HG03280 (cell line): ENCODE results near the gene WNT9B.

ENCODE experiments used
- ATAC-seq: cut with Tn5 transposase; IDR thresholded peaks from one replicate; pipeline ENCODE4 v1.9.1; 2021; ENCODE audit warnings: mild to moderate bottlenecking, moderate library complexity; ENCODE audit not compliant: unreplicated experiment

WNT9B gene

DNA sequence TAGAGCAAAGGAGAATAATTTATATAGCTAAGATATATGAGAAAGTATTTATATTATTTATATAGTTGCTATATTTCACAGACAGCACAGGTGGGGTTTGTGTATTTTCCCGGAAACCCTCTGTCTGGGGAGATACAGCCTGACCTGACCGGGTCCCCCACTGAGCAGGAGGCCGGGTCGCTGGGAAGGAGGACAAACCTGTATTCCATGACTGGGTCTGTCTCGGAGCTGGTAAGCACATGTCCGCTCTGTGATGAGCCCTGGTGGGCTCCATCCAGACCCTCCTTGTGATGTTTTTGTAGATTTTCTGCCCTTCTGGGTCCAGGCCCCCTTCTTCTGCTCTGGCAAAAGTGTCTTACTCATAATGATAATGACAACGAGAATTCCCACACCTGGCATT, 27.7 kb downstream of the WNT9B start:
- ATAC-seq = no peak

DNA sequence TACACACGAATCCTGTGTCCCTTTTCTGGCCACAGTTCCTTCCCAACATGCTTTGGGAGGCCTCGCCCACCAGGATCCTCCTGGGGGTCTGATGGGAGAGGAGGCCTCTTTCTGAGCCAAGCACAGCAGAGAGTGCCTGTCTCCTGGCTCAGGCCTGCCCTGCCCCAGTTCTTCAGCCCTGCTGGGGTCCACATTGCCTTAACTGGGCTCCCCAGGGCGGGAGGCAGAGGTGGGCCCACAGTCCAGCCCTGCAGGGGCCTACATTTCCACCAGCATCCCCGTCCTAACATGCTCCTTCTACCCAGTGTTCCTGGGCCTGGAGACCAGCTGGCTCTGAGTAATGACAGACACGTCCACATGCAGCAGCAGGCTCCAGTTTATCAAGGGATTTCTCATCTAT, 29.6 kb downstream of the WNT9B start:
- ATAC-seq = no peak

DNA sequence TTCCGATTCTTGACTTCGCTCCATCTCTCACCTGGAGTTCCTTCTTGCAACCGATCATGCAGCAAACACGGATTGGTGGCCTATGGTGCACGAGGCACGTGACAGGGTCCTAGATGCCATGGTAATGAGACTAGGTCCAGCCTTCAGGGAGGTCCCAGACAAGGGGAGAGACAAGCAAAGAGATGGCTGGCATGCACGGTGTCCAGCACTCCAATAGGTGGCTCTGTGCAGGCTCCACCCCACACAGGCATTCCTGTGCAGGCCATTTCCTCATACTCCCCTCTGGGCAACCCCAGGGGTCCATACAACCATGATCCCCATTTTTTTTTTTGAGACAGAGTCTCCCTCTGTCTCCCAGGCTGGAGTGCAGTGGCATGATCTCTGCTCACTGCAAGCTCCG, 31.3 kb downstream of the WNT9B start:
- no peak for ATAC-seq

DNA sequence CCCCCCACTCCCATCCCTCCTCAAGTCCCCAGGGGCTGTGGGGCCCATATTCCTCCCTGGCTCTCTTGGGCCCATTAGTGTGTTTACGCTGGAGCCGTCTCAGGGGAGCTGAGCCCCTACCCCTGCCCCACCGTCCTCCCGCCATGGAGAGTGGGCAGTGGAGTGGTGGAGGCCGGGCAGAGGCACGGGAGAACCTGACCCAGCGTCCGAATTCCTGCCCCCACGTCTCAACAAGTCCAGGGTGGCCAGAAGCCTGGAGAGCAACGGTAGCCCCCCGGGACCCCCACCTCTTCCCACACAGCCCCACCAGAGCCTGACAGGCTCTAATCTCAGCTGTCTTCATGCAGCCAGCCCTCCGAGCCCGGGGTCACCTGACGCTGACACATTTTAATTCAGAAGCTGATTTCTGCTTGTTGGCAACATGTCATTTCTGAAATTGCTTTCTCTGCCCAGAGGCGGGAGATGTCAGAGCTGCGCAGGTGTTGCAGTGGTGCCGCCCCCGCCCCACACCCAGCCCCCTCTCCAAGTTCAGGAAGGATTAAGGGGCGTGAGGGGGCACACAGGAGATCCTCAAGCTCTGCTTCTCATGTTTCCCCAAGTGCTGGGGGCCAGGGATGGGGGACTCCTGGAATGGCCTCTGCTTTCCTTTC, 32.6 kb downstream of the WNT9B start:
- no peak for ATAC-seq

DNA sequence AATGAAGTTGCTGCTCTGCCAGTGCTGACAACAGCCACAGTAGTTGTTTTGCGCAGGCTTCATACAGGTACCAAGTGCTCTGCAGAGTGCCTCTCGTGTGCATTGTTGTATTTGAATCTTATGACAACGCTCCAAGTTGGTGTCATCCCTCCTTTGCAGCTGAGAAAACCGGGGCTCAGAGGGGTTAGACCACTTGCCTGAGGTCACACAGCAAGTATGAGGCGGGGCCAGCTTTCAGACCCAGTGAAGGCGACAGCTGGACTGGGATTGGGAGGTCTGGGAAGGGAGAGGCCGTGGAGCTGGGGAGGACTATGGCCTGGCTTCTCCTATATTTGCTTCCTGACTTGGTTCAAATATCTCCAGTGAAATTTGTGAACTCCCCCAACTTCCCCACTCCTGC, 33.2 kb downstream of the WNT9B start:
- ATAC-seq = no peak

DNA sequence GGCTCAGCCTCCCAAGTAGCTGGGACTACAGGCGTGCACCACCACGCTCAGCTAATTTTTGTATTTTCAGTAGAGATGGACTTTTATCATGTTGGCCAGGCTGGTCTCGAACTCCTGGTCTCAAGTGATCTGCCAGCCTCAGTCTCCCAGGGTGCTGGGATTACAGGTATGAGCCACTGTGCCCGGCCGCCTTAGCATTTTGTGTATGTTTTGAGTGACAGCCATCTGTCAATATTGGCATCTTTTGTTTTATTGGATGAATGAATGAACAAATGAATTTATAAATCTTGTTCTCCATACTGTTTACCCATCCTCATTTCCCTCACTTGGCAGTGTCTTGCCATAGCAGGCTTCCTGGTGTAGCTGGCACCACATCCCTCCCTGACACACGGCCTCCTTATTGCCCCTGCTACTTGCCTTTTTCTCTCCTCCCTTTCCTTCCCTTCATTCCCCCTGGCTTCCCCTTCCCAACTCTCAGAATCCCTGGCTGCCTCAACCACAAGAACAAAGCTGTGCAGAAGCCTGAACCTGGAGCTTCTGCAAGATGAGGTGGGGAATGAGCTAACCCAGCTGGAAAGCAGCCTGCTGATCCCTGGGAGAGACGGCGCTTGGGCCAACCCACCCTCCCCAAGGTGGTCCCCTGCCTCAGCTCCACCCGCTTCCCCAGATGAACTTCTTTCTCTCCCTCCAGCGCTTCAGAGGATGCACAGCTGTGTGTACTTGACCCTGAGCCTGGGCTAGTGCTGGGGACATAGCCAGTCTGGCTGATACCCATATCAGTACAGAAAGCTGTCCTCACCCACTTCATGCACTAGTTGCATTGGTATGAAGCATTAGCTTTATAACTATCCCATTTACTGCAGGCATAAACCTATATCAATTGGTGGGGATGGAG, 34.3 kb downstream of the WNT9B start:
- ATAC-seq = no peak

DNA sequence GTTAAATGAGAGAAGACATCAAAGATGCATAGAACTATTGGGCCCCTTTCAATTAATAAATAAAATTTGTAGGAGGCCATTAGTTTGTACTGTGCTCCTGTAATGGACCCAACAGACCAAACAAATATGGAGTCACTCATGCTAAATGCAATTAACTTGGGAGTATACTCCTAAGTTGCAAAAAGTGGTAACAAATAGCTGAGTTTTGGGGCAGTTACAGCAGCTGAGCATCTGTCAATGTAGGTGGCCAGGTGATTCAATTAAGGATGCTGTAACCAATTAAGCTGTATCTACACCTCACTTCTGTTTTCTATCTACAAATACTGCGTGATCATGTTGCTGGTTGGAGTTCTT, 34.9 kb downstream of the WNT9B start:
- ATAC-seq = no peak

DNA sequence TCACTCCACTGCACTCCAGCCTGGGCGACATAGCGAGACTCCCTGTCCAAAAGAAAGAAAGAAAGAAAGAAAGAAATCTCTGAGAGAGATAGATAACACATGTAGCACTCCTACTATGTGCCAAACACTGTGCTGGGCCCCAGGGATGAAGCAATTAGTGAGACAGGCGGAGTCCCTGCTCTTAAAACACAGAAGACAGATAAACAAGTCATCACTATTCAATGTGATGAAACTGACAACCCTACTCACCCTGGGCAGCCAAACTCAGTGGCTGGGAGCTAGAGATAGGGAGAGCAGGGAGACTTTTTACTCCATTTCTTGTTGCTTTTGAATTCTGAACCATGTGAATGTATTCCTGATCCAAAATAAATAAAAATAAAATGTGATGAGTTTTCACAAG, 36.3 kb downstream of the WNT9B start:
- no peak for ATAC-seq

DNA sequence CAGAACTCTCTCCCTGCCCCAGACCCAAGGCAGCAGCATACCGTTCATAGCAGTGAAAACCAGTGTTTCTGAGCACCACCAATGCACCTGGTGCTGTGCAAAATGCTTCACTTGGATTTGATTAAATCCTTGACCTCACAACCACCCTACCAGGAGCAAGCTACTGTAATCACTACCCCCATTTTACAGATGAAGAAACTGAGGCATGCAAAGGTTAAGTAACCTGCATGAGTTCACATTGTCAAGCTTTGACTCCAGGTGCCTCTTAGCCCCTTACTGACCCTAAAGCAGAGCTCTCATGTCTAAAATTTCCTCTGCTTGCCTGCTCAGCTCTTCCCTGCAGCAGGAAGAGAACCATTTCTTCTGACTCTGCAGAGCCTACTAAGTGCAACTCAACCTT, 37.3 kb downstream of the WNT9B start:
- ATAC-seq = no peak

DNA sequence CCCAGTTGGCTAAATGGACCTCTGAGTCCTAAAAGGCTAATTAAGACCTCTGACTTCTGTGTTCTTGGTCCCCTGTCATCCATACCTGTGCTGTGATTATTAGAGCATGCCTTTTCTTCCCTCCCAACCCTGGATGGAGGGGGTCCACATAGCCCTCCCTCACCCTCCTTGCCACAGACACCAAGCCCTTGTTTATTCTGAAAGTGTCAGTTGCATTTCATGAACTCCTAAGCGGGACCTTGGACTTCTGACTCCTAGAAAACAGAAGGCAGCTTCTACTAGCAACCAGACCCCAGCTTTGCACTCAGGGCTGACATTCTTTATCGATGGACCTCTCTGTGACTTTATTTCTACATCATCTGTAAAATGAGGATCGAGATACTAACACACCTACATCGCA, 38.1 kb downstream of the WNT9B start:
- no peak for ATAC-seq

DNA sequence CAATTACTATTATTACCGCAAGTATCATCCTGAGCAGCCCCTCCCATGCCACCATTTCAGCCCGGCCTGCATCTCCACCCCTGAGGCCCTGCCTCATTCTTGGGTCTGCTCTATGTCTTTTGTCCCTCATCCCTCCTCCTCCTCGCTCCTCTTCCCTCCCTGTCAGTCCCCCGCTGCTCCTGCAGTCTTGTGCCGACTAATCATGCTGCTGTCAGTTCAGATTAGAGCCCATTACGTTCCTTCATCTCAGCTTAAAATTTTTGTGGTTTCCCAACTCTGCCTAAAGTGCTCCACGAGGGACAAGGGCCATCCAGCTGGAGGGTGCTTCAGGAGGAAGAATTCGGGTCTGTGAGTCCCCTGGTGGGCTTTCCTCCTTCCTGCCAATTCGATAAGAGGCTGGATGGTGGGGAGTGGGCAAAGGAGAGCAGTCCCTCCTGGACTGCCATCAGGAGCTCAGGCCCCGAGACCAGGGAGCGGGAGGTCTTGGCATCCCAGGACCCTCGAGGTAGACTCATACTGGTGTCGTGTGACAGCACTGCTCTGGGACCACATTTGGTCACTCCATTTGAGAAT, 38.7 kb downstream of the WNT9B start:
- ATAC-seq = no peak

DNA sequence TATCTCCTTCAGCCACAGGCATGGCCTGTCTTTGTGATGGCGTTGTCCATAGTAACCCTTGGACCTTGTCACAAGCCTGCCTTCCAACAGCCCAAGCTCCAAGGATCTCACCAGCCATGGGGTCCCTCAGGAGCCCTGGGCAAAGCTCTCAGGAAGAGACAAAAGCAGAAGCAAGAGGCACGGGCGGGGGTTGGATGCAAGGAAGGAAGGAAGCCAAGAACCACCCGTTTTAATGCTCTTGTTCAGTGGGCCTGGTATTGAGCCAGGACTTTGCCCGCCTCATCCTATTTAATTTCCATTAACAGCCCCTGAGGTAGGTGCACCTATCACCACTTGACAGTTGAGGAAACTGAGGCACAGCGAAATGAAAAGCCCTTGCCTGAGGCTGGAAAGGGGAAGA, 39.3 kb downstream of the WNT9B start:
- no peak for ATAC-seq

DNA sequence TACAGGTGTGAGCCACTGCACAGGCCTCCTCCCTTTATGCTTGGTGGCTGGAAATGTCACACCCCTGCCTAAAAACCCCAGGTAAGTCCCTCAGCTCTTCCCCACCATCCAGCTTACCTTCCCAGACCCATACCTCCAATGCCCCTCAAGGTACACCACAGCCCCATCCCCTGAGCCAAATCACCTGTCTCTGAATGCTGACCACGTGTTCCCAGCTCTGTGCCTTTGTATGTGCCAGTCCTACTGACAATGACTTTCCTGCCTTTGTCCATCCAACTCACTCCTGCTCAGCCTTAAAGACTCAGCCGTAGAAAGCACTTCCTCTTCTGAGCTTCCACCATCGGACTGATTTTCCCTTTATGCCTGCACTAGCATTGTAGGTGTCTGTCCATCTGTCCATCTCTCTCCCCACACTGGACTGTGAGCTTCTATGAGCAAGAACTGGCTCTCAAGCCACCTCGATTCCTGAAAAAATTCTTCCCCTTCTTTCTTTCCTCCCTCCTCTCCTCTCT, 40.9 kb downstream of the WNT9B start:
- no peak for ATAC-seq

DNA sequence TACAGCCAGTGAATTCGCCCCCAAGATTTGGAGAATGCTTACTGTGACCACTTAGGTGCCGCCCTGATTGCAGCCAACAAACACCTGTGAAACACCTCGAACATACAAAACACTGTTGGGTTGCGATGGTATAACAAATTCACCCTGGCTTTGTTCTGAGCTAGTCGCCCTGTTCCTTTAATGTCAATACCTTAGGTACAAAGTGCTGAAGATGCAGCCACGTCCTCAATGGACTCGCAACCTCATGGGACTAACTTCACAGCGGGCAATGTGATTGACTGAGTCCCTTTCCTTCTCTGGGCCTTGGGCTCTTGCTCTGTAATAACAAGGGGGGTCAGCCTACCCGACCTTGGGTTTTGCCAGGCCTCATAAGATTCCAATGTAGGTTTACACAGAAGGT, 42.6 kb downstream of the WNT9B start:
- no peak for ATAC-seq

DNA sequence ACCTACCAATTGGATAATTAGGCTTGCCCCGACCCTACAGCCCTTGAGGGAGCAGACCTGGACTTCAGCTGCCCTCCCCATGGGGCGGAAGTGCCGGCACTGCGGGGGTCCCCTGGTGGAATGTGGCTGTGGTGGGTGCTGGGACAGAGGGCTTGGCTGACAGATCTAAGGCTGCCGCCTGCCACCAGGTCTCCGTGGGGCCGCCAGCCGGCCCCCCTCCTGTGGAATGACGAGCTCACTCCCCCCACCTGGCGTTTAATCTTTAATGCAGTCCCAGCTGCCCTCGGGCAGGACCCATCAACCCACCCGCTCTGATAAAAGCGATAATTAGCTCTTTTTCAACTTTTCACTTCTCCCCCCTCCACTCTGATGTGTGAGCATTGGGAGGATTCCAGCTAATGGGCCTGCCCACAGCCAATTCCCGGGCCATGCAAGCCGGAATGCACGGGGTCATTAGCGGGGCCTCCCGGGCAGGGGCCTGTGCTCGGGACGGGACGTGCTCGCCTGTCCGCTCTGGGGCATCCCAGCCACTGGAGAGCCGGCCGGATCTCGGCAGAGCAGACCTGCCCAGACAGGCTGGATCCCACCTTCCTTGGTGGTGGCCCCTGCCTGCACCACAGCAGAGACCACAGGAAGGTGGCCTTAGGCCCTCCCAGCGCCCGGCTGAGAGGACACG, 43.2 kb downstream of the WNT9B start:
- no peak for ATAC-seq

DNA sequence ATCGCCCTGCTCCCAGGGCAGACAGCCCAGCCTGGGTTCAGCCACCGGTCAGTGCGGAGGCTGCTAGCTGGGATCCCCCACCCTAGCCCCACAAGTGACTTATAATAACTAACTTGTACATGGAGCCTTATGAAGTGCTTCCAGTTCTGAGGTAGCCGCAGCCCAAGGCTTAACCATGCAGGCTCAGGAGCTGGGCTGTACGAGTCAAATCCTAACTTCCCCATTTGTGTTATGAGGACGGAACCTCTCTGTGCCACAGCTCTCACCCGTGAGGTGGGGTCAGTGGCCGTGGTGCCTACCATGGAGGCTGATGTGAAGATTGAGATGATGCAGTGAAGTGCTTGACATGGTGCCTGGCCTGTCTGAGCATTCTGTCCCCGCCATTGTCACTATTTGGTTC, 43.8 kb downstream of the WNT9B start:
- no peak for ATAC-seq

DNA sequence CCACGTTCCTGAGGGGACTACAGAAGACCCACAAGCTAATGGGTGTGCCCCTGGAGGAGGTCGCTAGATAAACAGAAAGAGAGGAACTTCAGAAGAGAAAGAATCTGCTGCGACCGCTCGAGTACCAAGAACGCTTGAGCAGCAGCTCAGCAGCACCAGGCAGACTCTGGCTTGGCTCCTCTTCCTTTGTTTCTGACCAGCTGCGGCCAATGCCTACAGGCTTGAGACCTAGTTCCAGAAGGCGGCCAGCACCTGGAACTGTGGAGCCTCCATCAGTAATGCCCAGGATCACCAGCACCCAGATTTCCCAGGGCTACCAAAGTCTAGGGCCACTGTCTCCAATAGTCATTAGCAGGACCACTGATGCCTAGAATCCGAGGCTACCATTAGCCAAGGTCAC, 45.6 kb downstream of the WNT9B start:
- ATAC-seq = no peak

DNA sequence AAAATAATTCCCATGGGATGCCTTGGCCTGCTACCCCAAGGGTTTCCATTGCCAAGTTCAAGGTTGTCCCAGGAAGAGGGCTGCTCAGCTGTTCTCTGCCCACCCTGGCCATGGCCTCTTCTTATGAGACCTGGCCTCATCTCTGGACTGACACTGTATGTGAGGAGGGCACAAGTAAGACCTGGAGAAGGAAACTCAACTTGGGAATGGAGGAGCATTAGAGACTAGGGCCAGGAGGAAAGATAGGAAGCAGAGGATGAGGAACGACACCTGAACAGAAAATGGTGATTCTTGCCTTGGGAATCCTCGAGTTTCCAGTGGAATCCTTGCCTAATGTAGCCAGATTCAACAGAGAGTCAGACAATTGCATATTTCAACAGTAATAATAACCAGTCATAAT, 47.0 kb downstream of the WNT9B start:
- ATAC-seq = no peak

DNA sequence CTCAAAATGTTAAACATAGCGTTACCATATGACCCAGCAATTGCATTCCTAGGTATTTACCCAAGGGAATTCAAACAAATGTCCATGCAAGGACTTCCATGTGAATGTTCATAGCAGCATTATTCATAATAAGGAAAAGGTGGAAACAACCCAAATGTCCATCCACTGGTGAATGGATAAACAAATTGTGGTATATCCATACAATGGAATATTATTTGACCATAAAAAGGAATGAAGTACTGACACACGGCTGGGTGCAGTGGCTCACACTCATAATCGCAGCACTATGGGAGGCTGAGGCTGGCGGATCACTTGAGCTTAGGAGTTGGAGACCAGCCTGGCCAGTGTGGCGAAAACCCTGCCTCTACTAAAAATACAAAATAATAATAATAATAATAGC, 47.5 kb downstream of the WNT9B start:
- ATAC-seq = no peak

DNA sequence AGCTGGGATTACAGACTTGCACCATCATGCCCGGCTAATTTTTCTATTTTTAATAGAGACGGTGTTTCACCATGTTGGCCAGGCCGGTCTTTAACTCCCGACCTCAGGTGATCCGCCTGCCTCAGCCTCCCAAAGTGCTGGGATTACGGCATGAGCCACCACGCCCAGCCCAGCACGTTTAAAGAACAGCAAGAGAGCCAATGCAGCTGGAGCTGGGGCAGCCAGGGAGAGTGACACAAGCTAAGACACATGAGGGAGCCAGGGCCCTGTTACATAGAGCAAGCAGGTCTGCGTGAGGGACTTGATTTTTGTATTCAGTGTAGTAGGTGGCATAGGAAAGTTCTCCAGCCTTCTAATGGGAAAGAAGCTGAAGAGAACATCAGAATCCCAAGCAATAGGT, 49.9 kb downstream of the WNT9B start:
- ATAC-seq = no peak
